ENCODE measurements around the gene ELAVL3.
"Not testable (repeated sequence)": the region's sequence is repeated elsewhere in the genome, so short reads cannot be mapped to it uniquely, and the experiment has no call there.

DNA sequence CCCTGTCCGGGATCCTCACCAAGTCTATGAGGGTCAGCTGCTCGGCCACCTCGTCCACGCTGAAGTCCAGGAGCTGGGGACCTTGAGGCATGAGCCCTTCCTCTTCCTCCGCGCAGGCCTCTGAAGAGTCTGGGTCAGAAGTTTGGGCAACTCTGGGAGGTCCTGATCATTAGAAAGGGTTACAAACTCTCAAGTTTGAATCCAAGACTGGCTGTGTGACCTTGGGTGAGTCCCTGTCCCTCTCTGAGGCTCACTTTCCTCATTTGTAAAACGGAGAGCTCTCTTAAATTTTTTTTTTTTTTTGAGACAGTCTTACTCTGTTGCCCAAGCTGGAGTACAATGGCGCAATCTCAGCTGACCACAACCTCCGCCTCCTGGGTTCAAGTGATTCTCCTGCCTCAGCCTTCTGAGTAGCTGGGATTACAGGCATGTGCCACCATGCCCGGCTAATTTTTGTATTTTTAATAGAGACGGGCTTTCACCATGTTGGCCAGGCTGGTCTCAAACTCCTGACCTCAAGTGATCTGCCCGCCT is 74.1 kb downstream of the ELAVL3 start:
- not testable (repeated sequence) for TF ChIP-seq CTCF (IDR thresholded peaks at IDR 0.05); POLR2AphosphoS5 (IDR thresholded peaks at IDR 0.05; ENCODE audit: low read depth, low read length)
